ENCODE results near the gene PLPPR1. TPM values are rescaled to one million over a fixed set of nuclear protein-coding genes. Genes with fewer than 3 reads are reported as not detected.

Gene PLPPR1
- total and polyA plus RNA-seq, 2 experiments from 2014 or later = 1.3 to 3.7 TPM

DNA sequence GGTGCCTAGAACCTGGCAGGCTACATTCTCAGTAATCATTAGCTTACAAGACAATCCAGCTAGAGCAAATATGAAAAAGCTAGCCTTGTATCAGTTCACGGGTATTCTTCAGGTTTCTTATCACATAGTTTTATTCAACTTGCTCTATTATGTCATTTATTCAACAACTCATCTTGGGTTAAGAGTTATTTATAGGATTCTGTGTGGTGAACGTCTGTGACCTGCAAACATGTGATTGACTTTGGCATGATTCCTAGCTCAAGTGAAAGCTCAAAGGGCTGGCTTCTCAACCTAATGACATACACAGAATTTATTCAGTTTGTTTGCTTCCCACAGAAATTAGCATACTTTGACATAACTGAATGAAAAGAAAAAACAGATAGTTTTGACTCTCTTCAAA is 173.1 kb downstream of the PLPPR1 start:
- ATAC-seq (no peak), DNase-seq (ENCODE audit: low spot score) (no peak)
- no peak overlapping the region for H3K27ac Mint-ChIP-seq
- no peaks in the 10 kb centered on the region for H3K36me3 Mint-ChIP-seq (ENCODE audit: low read depth)
- no peaks in the 10 kb centered on the region for H3F3A ChIP-seq (replicated peaks; ENCODE audit: low read depth)
- peaks cover 7% of the 10 kb centered on the region for H3K9me2 ChIP-seq (ENCODE audit: insufficient read depth)
- no peaks in the 10 kb centered on the region for H4K20me1 ChIP-seq (replicated peaks; ENCODE audit: insufficient read depth)
- no peak overlapping the region for H3K4me3 ChIP-seq
- no peak overlapping the region for H3K27ac ChIP-seq (ENCODE audit: low read depth)
- no peaks in the 10 kb centered on the region for H3K4me1 ChIP-seq (ENCODE audit: insufficient read depth)
- no peaks in the 10 kb centered on the region for H3K79me2 ChIP-seq (replicated peaks; ENCODE audit: insufficient read depth)
- peaks cover 1% of the 10 kb centered on the region for H3K27me3 Mint-ChIP-seq (ENCODE audit: insufficient read depth, low read depth, poor library complexity)
- no peaks in the 10 kb centered on the region for H3K36me3 ChIP-seq (ENCODE audit: insufficient read depth)
- no peaks in the 10 kb centered on the region for H3K27me3 ChIP-seq (ENCODE audit: insufficient read depth)
- H3K4me1 Mint-ChIP-seq = 0 out of 3 replicates have a peak, but pooled peaks cover 2% of the 10 kb centered on the region
- TF ChIP-seq, protein P1, sequence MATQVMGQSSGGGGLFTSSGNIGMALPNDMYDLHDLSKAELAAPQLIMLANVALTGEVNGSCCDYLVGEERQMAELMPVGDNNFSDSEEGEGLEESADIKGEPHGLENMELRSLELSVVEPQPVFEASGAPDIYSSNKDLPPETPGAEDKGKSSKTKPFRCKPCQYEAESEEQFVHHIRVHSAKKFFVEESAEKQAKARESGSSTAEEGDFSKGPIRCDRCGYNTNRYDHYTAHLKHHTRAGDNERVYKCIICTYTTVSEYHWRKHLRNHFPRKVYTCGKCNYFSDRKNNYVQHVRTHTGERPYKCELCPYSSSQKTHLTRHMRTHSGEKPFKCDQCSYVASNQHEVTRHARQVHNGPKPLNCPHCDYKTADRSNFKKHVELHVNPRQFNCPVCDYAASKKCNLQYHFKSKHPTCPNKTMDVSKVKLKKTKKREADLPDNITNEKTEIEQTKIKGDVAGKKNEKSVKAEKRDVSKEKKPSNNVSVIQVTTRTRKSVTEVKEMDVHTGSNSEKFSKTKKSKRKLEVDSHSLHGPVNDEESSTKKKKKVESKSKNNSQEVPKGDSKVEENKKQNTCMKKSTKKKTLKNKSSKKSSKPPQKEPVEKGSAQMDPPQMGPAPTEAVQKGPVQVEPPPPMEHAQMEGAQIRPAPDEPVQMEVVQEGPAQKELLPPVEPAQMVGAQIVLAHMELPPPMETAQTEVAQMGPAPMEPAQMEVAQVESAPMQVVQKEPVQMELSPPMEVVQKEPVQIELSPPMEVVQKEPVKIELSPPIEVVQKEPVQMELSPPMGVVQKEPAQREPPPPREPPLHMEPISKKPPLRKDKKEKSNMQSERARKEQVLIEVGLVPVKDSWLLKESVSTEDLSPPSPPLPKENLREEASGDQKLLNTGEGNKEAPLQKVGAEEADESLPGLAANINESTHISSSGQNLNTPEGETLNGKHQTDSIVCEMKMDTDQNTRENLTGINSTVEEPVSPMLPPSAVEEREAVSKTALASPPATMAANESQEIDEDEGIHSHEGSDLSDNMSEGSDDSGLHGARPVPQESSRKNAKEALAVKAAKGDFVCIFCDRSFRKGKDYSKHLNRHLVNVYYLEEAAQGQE (IDR thresholded peaks at IDR 0.05; ENCODE audit: unreplicated experiment) = no peak
- TF ChIP-seq STAT1 (IDR thresholded peaks at IDR 0.05; ENCODE audit: unreplicated experiment) = no peak
- TF ChIP-seq CREB1 (CRISPR knock-in tag; IDR thresholded peaks at IDR 0.05; ENCODE audit: low read depth) = no peak
- TF ChIP-seq EZH2phosphoT487 (IDR thresholded peaks at IDR 0.05; ENCODE audit: unreplicated experiment) = no peak
- no peak for TF ChIP-seq POLR2AphosphoS5 (IDR thresholded peaks at IDR 0.05; ENCODE audit: low read depth)
- TF ChIP-seq ZNF331 (CRISPR knock-in tag; IDR thresholded peaks at IDR 0.05; ENCODE audit: low read depth) = no peak
- TF ChIP-seq, protein P2, sequence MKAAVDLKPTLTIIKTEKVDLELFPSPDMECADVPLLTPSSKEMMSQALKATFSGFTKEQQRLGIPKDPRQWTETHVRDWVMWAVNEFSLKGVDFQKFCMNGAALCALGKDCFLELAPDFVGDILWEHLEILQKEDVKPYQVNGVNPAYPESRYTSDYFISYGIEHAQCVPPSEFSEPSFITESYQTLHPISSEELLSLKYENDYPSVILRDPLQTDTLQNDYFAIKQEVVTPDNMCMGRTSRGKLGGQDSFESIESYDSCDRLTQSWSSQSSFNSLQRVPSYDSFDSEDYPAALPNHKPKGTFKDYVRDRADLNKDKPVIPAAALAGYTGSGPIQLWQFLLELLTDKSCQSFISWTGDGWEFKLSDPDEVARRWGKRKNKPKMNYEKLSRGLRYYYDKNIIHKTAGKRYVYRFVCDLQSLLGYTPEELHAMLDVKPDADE (IDR thresholded peaks at IDR 0.05) = no peak
- no peak for TF ChIP-seq NANOG (IDR thresholded peaks at IDR 0.05; ENCODE audit: borderline replicate concordance)
- TF ChIP-seq JUNB (IDR thresholded peaks at IDR 0.05; ENCODE audit: unreplicated experiment) = no peak
- no peak for TF ChIP-seq EZH2 (IDR thresholded peaks at IDR 0.05; ENCODE audit: low read depth, unreplicated experiment)
- TF ChIP-seq, protein P3, sequence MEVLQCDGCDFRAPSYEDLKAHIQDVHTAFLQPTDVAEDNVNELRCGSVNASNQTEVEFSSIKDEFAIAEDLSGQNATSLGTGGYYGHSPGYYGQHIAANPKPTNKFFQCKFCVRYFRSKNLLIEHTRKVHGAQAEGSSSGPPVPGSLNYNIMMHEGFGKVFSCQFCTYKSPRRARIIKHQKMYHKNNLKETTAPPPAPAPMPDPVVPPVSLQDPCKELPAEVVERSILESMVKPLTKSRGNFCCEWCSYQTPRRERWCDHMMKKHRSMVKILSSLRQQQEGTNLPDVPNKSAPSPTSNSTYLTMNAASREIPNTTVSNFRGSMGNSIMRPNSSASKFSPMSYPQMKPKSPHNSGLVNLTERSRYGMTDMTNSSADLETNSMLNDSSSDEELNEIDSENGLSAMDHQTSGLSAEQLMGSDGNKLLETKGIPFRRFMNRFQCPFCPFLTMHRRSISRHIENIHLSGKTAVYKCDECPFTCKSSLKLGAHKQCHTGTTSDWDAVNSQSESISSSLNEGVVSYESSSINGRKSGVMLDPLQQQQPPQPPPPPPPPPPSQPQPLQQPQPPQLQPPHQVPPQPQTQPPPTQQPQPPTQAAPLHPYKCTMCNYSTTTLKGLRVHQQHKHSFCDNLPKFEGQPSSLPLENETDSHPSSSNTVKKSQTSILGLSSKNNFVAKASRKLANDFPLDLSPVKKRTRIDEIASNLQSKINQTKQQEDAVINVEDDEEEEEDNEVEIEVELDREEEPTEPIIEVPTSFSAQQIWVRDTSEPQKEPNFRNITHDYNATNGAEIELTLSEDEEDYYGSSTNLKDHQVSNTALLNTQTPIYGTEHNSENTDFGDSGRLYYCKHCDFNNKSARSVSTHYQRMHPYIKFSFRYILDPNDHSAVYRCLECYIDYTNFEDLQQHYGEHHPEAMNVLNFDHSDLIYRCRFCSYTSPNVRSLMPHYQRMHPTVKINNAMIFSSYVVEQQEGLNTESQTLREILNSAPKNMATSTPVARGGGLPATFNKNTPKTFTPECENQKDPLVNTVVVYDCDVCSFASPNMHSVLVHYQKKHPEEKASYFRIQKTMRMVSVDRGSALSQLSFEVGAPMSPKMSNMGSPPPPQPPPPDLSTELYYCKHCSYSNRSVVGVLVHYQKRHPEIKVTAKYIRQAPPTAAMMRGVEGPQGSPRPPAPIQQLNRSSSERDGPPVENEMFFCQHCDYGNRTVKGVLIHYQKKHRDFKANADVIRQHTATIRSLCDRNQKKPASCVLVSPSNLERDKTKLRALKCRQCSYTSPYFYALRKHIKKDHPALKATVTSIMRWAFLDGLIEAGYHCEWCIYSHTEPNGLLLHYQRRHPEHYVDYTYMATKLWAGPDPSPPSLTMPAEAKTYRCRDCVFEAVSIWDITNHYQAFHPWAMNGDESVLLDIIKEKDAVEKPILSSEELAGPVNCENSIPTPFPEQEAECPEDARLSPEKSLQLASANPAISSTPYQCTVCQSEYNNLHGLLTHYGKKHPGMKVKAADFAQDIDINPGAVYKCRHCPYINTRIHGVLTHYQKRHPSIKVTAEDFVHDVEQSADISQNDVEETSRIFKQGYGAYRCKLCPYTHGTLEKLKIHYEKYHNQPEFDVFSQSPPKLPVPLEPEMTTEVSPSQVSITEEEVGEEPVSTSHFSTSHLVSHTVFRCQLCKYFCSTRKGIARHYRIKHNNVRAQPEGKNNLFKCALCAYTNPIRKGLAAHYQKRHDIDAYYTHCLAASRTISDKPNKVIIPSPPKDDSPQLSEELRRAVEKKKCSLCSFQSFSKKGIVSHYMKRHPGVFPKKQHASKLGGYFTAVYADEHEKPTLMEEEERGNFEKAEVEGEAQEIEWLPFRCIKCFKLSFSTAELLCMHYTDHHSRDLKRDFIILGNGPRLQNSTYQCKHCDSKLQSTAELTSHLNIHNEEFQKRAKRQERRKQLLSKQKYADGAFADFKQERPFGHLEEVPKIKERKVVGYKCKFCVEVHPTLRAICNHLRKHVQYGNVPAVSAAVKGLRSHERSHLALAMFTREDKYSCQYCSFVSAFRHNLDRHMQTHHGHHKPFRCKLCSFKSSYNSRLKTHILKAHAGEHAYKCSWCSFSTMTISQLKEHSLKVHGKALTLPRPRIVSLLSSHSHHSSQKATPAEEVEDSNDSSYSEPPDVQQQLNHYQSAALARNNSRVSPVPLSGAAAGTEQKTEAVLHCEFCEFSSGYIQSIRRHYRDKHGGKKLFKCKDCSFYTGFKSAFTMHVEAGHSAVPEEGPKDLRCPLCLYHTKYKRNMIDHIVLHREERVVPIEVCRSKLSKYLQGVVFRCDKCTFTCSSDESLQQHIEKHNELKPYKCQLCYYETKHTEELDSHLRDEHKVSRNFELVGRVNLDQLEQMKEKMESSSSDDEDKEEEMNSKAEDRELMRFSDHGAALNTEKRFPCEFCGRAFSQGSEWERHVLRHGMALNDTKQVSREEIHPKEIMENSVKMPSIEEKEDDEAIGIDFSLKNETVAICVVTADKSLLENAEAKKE (CRISPR knock-in tag; IDR thresholded peaks at IDR 0.05) = no peak
- TF ChIP-seq ZNF114 (CRISPR knock-in tag; IDR thresholded peaks at IDR 0.05) = no peak
- TF ChIP-seq, protein P4, sequence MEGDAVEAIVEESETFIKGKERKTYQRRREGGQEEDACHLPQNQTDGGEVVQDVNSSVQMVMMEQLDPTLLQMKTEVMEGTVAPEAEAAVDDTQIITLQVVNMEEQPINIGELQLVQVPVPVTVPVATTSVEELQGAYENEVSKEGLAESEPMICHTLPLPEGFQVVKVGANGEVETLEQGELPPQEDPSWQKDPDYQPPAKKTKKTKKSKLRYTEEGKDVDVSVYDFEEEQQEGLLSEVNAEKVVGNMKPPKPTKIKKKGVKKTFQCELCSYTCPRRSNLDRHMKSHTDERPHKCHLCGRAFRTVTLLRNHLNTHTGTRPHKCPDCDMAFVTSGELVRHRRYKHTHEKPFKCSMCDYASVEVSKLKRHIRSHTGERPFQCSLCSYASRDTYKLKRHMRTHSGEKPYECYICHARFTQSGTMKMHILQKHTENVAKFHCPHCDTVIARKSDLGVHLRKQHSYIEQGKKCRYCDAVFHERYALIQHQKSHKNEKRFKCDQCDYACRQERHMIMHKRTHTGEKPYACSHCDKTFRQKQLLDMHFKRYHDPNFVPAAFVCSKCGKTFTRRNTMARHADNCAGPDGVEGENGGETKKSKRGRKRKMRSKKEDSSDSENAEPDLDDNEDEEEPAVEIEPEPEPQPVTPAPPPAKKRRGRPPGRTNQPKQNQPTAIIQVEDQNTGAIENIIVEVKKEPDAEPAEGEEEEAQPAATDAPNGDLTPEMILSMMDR (conservative IDR thresholded peaks at IDR 0.05; ENCODE audit: low read depth in 2 of 2) = no peak
- no peaks in the 10 kb centered on the region for H3K9me3 Mint-ChIP-seq
- no peak overlapping the region for H2AFZ ChIP-seq
- no peak overlapping the region for H3K4me2 ChIP-seq
- H3K4me3 Mint-ChIP-seq = no peak overlapping the region

Measured in GM23338 (cell line).